K562 (cell line): Measurements from ENCODE around the gene PHACTR2. TPM values are rescaled to one million over a fixed set of nuclear protein-coding genes. Genes with fewer than 3 reads are reported as not detected.

ENCODE experiments used
- ATAC-seq: fragments of 200-7000 bp; cut with Tn5 transposase; 3 replicates; pipeline ENCODE4 v1.9.1; 2020; ENCODE audit warnings: moderate library complexity
- BruUV-seq: library from RNA; stranded (reverse); fragments of 400-500 nt; replicated peaks from 2 replicates; lab custom pipeline; 2021; lab: Mats Ljungman, UMichigan
- CTCF ChIA-PET: fragments of 300-600 bp; formaldehyde crosslinking; extraction: SDS; loops from one replicate; lab custom pipeline; 2021; ENCODE audit warnings: low intra/inter-chr PET ratio; lab: Yijun Ruan, JAX
- POLR2A ChIA-PET: fragments of 300-600, 350-650 bp; sonication (Branson Sonifier 250); formaldehyde crosslinking; extraction: SDS; loops from one replicate; lab custom pipeline; 2021; ENCODE audit warnings: antibody characterized with exemption, inconsistent platforms; lab: Yijun Ruan, JAX
- DNase-seq, 4 experiments: peaks; one replicate each; pipeline versions ENCODE4 v3.0.0 to v3.0.0-alpha.2; 2011 to 2018; ENCODE audit warnings: low spot score in 3 of 4, mixed read lengths in 3 of 4; ENCODE audit errors: extremely low read depth in 1 of 4
- FAIRE-seq: peaks from 2 replicates; lab custom pipeline; 2011; peaks lifted over from hg19 to GRCh38; lab: Jason Lieb, UNC
- H2AFZ ChIP-seq: 2 replicates; pipeline ENCODE4 v1.6.0; 2011; ENCODE audit warnings: low read depth, low read length, control low read depth, inconsistent platforms
- H3K27ac ChIP-seq: fragments of 200-600 bp; 3 replicates; pipeline ENCODE4 v1.8.0; 2011; ENCODE audit warnings: low read depth, mild to moderate bottlenecking, control low read depth, inconsistent platforms, low read length, moderate library complexity, mixed read lengths; ENCODE audit errors: extremely low read depth
- H3K27me3 ChIP-seq, 2 experiments: fragments of 300-600 bp in 1 of 2; 2 replicates in 1 of 2; 3 replicates in 1 of 2; pipeline versions ENCODE4 v1.6.0 to v1.8.0; 2011; ENCODE audit warnings: inconsistent platforms in 2 of 2, low read length in 2 of 2, mild to moderate bottlenecking in 1 of 2, mixed read lengths in 1 of 2, moderate library complexity in 1 of 2; ENCODE audit not compliant: control insufficient read depth in 2 of 2, insufficient read depth in 2 of 2
- H3K36me3 ChIP-seq: fragments of 300-600 bp; 3 replicates; pipeline ENCODE4 v1.8.0; 2011; ENCODE audit warnings: mild to moderate bottlenecking, low read length, inconsistent platforms; ENCODE audit not compliant: control insufficient read depth, insufficient read depth
- H3K4me1 ChIP-seq, 2 experiments: fragments of 200-600 bp in 1 of 2; replicated peaks in 1 of 2; 2 replicates in 1 of 2; 3 replicates in 1 of 2; pipeline versions ENCODE4 v1.5.1 to v1.8.0; 2011; ENCODE audit warnings: inconsistent platforms in 2 of 2, low read length in 2 of 2, mild to moderate bottlenecking in 1 of 2, mixed read lengths in 1 of 2, moderate library complexity in 1 of 2; ENCODE audit not compliant: control insufficient read depth in 2 of 2, insufficient read depth in 2 of 2
- H3K4me2 ChIP-seq: 2 replicates; pipeline ENCODE4 v1.6.1; 2011; ENCODE audit warnings: low read length, control low read depth, inconsistent platforms, mixed read lengths; ENCODE audit not compliant: insufficient read depth
- H3K4me3 ChIP-seq: fragments of 200-600 bp; sonication (generic), shearing (Covaris generic); 2 replicates; pipeline ENCODE4 v1.5.1; 2016; ENCODE audit warnings: control low read depth, inconsistent platforms
- H3K79me2 ChIP-seq: fragments of 200-600 bp; 3 replicates; pipeline ENCODE4 v1.8.0; 2011; ENCODE audit warnings: low read length, inconsistent platforms; ENCODE audit not compliant: control insufficient read depth, insufficient read depth
- H3K9ac ChIP-seq, 2 experiments: 2 replicates each; pipeline versions ENCODE4 v1.6.0 to v1.6.1; 2011; ENCODE audit warnings: low read depth in 2 of 2, low read length in 2 of 2, control low read depth in 1 of 2, inconsistent platforms in 1 of 2, mild to moderate bottlenecking in 1 of 2, mixed read lengths in 1 of 2; ENCODE audit not compliant: insufficient read depth in 1 of 2
- H3K9me1 ChIP-seq: one replicate; pipeline ENCODE4 v1.6.0; 2011; ENCODE audit warnings: inconsistent platforms, mild to moderate bottlenecking, low read length, moderate library complexity; ENCODE audit not compliant: control insufficient read depth, insufficient read depth
- H3K9me3 ChIP-seq: replicated peaks from 2 replicates; pipeline ENCODE4 v1.5.1; 2011; ENCODE audit warnings: low read depth, low read length, inconsistent platforms; ENCODE audit not compliant: control insufficient read depth, insufficient read depth
- H4K20me1 ChIP-seq: replicated peaks from 2 replicates; pipeline ENCODE4 v1.6.1; 2011; ENCODE audit warnings: low read length, inconsistent platforms, mixed read lengths; ENCODE audit not compliant: control insufficient read depth, insufficient read depth
- HDAC1 ChIP-seq, 2 experiments: fragments of 450-650 bp; IDR thresholded peaks; 2 replicates each; pipeline ENCODE4 v1.6.1; 2016 to 2017; ENCODE audit warnings: inconsistent platforms in 1 of 2, mild to moderate bottlenecking in 1 of 2, moderate library complexity in 1 of 2
- NFIC ChIP-seq: fragments of 450-650 bp; IDR thresholded peaks from 2 replicates; pipeline ENCODE4 v1.6.1; 2017; ENCODE audit warnings: mild to moderate bottlenecking, inconsistent platforms
- NFIX ChIP-seq: fragments of 250-450 bp; sonication (Bioruptor Pico); IDR thresholded peaks from 2 replicates; pipeline ENCODE4 v1.4.0; 2020; ENCODE audit warnings: low read depth, mild to moderate bottlenecking, moderate library complexity
- PCBP2 ChIP-seq: fragments of 200-400 bp; formaldehyde crosslinking; IDR thresholded peaks from 2 replicates; pipeline ENCODE4 v1.6.1; 2018; ENCODE audit warnings: low read length, low read depth, mild to moderate bottlenecking, moderate library complexity; ENCODE audit not compliant: poor library complexity, severe bottlenecking
- ZNF121 ChIP-seq: sonication (generic); formaldehyde crosslinking; conservative IDR thresholded peaks from 2 replicates; pipeline ENCODE4 v1.8.0; 2022; ENCODE audit warnings: missing genetic modification reagents
- WGBS: fragments of 100-300 bp; shearing (Covaris generic); methylation state at CpG from one replicate; pipeline ENCODE4 v1.1.6; 2016; ENCODE audit warnings: low coverage, mixed read lengths; ENCODE audit not compliant: insufficient coverage; ENCODE audit errors: missing lambda C conversion rate; 5-methylcytosine and 5-hydroxymethylcytosine counted together
- in situ Hi-C: fragments of 300-500 bp; cut with MboI; formaldehyde crosslinking; loops from 4 replicates; pipeline ENCODE4 v1.15.0; 2018; ENCODE audit warnings: inconsistent platforms, mixed read lengths
- intact Hi-C: fragments of 100-400 bp; cut with micrococcal nuclease; formaldehyde crosslinking; loops from 2 replicates; pipeline ENCODE4 v1.14.2; 2022
- polyA plus RNA-seq, 8 experiments: library from polyadenylated mRNA; depleted of rRNA in 4 of 8; stranded (reverse) in 5 of 8; unstranded in 3 of 8; fragments of >200 nt; fragmentation: Nextera tagmentation in 2 of 8; fragmentation: Illumina TruSeq in 1 of 8; extraction: Ambion mirVana in 2 of 8; extraction: Trizol in 1 of 8; gene quantifications; 2 replicates each; pipeline versions ENCODE4 v1.2.1 to v1.2.3, GENCODE V29; 2011 to 2014; ENCODE audit warnings: inconsistent platforms in 1 of 8, missing spikeins in 1 of 8
- total RNA-seq, 7 experiments: library from RNA; depleted of rRNA in 6 of 7; stranded (reverse); fragments of >200 nt in 6 of 7; fragmentation: Illumina TruSeq in 2 of 7; extraction: Trizol in 2 of 7; gene quantifications; 2 replicates each; pipeline versions ENCODE4 v1.2.1 to v1.2.3, GENCODE V29; 2011 to 2021; ENCODE audit warnings: low replicate concordance in 1 of 7
- TF ChIP-seq, protein P1 (sequence below): fragments of 250-450 bp; sonication (Bioruptor Pico); IDR thresholded peaks from 2 replicates; pipeline ENCODE4 v1.8.0; 2021; ENCODE audit warnings: mild to moderate bottlenecking, moderate library complexity

Gene PHACTR2
- total and polyA plus RNA-seq, 9 of the 15 experiments (the other 6 are each of a cell fraction or from before 2014, with no cell fraction given) = 5.3 to 52.5 (median 22.9) TPM

DNA sequence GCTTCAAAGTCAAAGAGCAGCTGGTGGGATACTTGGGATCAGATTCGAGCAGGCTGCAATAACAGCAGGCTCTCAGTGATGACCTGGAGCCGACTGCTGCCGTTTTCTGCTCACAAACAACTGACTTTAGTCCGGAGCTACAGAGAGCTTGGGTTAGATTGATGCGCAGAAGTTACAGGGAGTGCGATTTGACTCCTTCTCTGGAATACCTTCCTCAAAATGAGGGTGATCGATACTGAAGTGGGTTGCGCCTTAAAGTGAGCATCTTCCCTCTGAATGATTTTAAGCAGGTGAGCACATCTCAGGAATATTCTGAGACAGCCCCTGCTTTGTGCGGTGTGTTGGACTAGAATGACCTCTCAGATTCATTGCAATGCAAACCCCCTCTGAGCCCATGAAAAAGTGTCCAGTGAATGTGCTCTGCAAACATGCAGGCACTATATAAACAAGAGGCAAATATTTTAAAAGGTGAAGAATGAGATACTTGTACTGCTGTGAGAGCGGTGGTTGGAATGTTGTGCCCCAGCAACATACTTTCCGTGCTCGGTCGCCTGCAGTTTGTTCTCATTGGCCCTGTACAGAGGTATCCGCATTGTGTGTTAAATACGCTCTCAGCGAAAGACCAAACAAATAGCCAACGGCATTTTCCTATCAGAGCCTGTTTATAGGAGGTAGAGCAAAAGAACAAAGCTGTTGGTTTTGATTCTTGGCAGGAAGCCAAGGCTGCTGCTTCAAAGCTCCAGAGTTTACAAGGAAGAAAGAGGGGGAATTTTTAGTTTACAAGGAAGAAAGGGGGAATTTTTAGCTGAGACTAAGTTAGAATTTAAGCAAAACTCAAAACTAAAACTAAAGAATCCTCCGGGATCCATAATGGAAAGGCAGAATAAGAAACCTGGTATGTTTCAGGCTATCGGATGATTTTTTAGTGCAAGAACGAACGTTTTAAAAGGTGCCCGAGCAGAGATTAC, 67.7 kb downstream of the PHACTR2 start:
- no TSS peak for BruUV-seq
- no peaks in the 10 kb centered on the region for H3K9me1 ChIP-seq
- intact Hi-C loops = no loop called here

More for the DNA sequence above, 67.7 kb downstream of the PHACTR2 start:
- Histone ChIP-seq H3K27ac (no peak overlapping the region), H3K79me2 (no peaks in the 10 kb centered on the region), H3K36me3 (no peaks in the 10 kb centered on the region; the same call in 2 of the 3 replicates), H3K9ac (no peak overlapping the region), H3K4me2 (no peak overlapping the region), H2AFZ (no peak overlapping the region), H3K4me3 (no peak overlapping the region), H3K4me1 (peaks cover 0 to 12% of the 10 kb centered on the region in 2 experiments; a peak in 4 of 5 replicates), H3K27me3 (no peaks in the 10 kb centered on the region), H4K20me1 (no peaks in the 10 kb centered on the region), H3K9me3 (no peaks in the 10 kb centered on the region)
- POLR2A ChIA-PET = interaction anchor here (0.7 to 1.4 kb wide), 2 partner anchors 12 to 13 kb away, joined by 3 to 4 read pairs; no protein-coding TSS in a partner anchor
- TF ChIP-seq NFIX (CRISPR knock-in tag) (peak; percentile 91), ZNF121 (CRISPR knock-in tag) (no peak), NFIC (peak; percentile 97), HDAC1 (IDR thresholded peaks at IDR 0.05) (no peak), PCBP2 (no peak)
- TF ChIP-seq, protein P1, sequence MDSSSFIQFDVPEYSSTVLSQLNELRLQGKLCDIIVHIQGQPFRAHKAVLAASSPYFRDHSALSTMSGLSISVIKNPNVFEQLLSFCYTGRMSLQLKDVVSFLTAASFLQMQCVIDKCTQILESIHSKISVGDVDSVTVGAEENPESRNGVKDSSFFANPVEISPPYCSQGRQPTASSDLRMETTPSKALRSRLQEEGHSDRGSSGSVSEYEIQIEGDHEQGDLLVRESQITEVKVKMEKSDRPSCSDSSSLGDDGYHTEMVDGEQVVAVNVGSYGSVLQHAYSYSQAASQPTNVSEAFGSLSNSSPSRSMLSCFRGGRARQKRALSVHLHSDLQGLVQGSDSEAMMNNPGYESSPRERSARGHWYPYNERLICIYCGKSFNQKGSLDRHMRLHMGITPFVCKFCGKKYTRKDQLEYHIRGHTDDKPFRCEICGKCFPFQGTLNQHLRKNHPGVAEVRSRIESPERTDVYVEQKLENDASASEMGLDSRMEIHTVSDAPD (CRISPR knock-in tag) = no peak
- no peak for ATAC-seq
- CTCF ChIA-PET = no interaction called here
- FAIRE-seq = no peak
- DNase-seq = peak in 1 of 4 experiments; percentile 26
- 80% methylated on average over 22 of the region's 22 CpGs for WGBS
- in situ Hi-C loops = no loop called here
